ENCODE data around the gene NCR2.
"Not testable (repeated sequence)": the region's sequence is repeated elsewhere in the genome, so short reads cannot be mapped to it uniquely, and the experiment has no call there.

The NCR2 gene, protein sequence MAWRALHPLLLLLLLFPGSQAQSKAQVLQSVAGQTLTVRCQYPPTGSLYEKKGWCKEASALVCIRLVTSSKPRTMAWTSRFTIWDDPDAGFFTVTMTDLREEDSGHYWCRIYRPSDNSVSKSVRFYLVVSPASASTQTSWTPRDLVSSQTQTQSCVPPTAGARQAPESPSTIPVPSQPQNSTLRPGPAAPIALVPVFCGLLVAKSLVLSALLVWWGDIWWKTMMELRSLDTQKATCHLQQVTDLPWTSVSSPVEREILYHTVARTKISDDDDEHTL

DNA sequence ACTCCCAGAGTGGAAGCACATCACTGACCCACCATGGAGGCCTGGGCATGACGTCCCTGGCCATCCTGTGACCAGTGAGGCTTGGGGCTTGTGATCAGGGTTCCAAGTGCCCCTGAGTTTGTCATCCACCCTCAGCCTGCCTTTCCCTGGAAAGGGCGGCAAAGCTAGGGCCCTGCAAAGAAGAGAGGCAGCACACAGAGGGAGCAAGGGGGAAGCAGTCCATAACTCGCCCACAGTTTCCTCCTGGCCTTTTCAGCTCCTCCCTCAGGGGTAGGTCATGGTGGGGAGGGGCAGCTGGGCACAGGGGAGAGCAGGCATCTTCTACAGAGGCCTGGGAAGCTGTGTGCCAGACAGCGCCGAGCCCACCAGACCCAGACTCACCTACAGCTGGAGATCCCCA is at the start of gene NCR2:
TSS of gene NCR2 (plus strand) at position 313 of the 400 bp plus-strand sequence. CDS start 269 bp downstream, outside the sequence.
- no peak for DNase-seq

- DNase-seq: peak; percentile 17 to 78
Observed at GRCh38 chr6:41286544-41287346, 48.7 kb upstream of the NCR2 start, which contains the start of gene TREM1. Gene TREM1 (minus strand): TSS chr6:41286682. CDS start chr6:41286655, 27 bp downstream.

DNA sequence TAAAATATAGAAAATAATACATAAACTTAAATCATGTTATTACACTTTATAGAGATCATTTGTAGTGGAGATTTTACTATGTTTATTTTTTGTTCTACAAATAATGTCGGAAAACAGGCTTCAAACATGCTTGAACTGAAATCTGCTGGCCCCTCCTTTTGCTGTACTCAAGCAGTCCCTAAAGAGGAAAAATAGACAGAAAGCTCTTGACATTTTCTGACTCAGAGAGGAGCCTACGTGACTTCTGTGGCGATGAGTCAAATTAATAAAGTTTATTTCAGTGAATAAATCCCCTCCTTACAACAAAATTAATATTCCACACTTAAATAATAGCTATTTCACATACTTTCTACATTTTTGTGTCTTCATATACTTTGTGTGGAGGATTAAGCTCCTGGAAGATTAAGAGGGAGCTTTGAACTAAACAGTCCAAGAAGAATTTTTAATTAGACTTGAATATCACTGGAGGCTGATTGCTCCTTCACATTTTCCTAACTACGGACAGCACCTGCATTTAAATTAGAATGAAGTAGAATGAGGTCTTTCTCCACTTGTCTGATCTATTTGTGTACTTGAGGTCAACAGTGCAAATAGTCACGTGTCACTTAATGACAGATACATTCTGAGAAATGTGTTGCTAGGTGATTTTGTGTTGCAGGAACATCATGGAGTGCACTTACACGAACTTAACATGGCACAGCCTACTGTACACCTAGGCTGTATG is 47.2 kb upstream of the NCR2 start:
- DNase-seq: no peak

GRCh38 chr6:41288754-41289129 is 46.7 kb upstream of the NCR2 start:
- DNase-seq: no peak

GRCh38 chr6:41289815-41290214 is 45.6 kb upstream of the NCR2 start:
- DNase-seq: no peak

DNA sequence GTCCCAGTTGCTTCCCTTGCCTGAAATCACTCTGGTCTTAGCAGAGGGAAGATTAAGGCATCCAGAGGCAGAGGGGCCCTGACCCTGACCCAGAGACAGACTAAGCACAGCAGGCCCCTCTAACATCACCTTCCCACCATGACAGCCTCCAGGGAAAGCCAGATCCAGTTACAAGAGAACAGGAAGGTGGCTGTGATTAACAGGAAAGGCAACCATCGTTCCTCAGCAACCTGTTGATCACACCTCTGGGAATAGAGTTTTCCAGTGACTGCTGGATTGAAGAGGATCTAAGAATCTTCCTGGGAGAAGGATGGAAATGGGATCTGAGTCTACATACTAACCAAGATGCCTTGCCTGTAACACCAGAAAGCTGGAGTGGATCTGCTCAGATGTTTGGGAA is 43.7 kb upstream of the NCR2 start:
- DNase-seq: no peak

DNA sequence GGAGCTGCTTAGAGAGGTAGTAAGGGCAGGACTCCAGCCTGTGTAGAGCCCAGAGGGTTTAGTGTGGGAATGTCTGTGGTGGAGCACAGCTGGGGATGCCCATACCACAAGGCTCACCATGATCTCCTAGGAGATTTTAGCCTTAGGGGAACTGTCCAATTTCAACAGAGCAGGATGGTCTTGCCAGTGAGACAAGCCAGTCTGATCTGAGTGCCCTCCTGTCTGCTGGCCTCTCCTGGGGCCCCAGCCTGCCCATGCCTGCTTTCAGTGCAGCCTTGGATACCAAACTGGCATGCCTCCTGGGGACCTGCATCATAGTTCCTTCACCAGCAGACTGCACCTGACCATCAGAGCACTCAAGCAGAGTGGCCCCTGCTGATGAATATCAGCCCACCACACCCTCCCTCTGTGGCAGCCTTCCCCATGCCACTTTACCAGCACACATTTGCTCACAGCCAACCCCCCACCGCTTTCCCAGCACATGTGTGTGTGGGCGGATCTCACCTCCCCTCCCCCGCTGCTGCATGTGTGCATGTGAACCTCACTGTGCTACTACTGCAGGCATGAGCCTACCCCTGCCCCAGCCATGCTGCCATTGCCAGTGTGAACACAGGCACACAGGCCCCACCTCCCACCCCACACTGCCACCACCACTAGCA is 41.1 kb upstream of the NCR2 start:
- DNase-seq: no peak

- DNase-seq: not testable (repeated sequence)
Observed at GRCh38 chr6:41297248-41297647, 38.2 kb upstream of the NCR2 start.

DNA sequence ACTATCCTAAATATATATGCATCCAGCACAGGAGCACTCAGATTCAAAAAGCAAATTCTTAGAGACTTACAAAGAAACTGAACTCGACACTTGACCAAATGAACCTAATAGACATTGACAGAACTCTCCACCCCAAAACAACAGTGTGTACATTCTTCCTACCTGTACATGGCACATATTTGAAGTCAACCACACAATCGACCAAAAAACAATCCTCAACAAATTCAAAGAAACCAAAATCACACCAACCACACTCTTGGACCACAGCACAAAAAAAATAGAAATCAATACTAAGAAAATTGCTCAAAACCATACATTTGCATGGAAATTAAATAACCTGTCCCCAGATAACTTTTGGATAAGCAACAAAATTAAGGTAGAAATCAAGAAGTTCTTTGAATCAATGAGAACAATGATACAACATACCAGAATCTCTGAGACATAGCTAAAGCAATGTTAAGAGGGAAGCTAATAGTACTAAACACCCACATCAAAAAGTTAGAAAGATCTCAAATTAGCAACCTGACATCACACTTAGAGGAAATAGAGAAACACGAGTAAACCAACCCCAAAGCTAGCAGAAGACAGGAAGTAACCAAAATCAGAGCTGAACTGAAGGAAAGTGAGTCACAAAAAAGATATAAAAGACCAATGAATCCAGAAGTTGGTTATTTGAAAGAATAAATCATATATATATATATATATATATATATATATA is 36.5 kb upstream of the NCR2 start:
- peak in 1 of 2 donors; percentile 61 for DNase-seq

DNA sequence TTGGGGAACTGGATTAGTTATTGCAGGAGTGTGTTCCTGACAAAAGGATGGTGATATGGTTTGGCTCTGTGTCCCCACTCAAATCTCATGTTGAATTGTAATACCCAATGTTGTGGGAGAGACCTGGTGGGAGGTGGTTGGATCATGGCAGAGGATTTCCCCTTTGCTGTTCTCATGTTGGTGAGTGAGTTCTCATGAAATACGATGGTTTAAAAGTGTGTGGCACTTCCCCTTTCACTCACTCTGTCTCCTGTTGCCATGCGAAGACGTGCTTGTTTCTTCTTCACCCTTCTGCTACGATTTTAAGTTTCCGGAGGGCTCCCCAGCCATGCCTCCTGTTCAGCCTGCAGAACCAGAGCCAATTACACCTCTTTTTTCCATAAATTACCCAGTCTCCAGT is 32.8 kb upstream of the NCR2 start:
- peak in 1 of 2 donors; percentile 32 for DNase-seq

- peak; percentile 47 to 58 for DNase-seq
Observed at GRCh38 chr6:41306187-41306854, 29.1 kb upstream of the NCR2 start.

DNA sequence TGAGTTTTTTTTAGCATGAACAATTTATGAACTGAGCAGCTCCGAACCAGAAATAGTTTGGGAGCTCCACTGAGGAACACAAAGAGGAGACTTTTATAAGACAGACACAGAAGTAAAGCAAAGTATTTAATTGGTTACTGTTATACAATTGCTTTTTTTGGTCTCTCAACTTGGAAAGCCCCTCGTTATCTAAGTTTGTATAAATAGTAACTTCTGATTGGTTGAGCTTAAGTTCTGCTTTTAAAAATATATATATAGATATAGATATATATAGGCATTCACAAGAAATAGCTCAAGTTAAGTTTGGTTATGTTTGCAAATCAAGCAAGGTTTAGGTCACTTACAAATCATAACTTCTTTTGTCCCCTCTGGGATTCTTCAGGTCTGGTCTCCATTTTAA is 20.2 kb upstream of the NCR2 start:
- DNase-seq: no peak

DNA sequence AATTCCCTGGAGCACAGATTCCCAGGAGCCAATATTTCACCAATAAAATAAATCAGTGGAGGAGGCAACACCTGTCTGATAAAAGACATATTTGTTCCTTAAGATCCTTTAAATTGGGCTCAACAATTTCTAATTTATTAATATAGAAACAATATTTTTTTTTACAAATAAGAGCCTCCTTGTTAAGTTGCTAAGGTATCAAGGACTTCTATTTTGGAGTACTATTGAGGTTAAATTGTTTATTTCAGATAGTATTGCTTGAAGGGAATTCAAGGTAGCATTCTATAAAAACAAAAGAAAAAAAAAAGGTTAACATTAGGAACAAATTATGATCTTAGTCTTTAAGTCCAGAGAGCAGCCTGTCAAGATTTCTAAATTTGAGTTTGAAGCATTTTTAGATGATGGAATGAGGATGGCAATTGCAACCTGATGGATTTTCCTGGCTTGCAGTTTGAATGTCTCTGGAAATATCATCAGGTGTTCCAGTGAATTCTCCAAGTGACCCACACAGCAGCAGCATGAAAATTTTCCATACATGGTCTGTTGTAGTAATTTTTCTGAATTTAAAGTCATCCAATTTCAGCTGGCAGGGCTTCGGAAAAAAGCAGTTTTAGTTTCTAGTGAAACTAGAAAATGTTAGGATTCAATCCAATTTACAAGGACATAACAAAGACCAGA is 19.3 kb upstream of the NCR2 start:
- no peak for DNase-seq

GRCh38 chr6:41318261-41318653 is 17.2 kb upstream of the NCR2 start:
- DNase-seq: no peak

DNA sequence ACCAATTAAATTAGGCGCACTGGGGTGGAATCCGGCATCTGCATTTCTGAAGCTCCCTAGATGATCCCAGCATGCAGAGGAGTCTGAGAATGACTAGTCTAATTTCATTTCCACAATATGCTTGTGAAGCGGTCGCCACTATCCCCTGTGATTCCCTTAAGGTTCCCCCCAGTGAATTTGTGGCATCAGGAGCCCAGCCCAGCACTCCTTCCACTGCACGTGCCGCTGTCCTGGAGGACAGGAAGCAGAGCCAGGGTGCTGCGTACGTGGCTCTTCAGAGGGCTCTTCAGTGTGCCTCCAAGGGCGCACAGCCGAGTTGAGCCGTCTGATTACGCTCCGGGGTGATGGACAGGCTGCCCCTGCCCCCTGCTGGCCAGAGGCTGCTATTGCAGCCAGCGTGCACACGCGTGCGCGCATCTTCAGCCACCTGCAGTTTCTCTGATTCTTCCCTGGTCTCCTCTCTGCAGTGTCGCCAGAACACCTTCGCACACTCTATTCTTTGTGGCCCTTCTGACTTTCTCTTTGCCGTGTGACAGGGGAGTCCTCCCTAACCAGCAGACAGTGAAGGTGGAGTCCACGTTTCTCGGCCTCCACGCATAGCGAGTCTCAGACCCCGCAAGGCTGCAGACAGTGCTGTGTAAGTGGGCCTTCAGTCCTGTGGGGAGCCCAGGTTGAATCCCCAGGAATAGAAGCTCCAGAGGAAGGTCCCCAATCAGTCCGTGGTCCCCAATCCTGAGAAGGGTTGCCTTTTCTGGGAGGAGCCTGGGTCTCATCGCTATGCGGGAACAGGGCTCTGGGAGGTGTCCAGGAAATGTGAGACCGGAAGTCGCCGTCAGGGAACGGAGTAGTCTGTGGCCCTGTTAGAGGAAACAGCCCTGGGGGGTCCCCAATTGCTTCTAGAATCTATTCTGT is 16.5 kb upstream of the NCR2 start:
- DNase-seq: peak; percentile 84 to 86

GRCh38 chr6:41321183-41321582 is 14.2 kb upstream of the NCR2 start:
- DNase-seq: no peak

GRCh38 chr6:41325446-41326066 is 9.9 kb upstream of the NCR2 start:
- DNase-seq: no peak

DNA sequence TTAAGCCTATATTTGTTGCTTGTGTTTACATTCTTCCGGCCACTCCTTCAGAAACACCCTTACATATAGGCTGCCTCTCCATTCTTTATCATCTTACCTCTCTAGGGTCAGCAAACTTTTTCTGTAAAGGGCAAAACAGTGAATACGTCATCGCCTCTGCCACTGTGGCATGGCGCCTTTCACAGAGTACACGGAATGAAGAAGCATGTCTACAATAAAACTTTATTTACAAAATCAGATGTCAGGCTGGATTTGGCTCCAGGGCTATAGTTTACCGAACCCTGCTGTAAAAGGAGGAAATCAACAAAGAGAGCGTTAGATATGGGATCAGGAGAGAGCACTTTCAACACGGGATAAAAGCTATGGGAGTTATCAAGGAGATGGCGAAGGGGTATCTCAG is 9.3 kb upstream of the NCR2 start:
- no peak for DNase-seq

DNA sequence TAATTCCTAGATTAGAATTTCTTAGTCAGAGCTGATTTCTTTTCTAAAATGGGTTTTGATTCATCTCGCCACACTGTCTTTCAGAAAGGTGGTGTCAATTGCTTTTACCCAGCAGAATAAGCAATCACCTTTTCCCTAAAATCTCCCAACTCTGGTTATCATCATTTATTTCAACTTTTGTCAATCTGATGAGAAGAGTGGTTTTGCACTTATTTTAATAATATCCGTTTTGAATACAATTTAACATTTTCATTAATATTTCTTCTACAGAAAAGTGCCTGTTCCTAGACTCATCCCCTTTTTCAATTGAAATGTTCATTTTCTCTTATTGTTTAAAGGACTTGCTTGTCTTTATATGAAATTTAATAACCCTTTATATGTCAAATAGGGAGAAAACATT is 8.2 kb upstream of the NCR2 start:
- no peak for DNase-seq
